Measurements from ENCODE around the gene ZNF277. TPM values are rescaled to one million over a fixed set of nuclear protein-coding genes. Genes with fewer than 3 reads are reported as not detected.
"Not testable (repeated sequence)": the region's sequence is repeated elsewhere in the genome, so short reads cannot be mapped to it uniquely, and the experiment has no call there.

ZNF277 gene
- total RNA-seq, 1 donor from 2014 or later = 19.0 TPM

DNA sequence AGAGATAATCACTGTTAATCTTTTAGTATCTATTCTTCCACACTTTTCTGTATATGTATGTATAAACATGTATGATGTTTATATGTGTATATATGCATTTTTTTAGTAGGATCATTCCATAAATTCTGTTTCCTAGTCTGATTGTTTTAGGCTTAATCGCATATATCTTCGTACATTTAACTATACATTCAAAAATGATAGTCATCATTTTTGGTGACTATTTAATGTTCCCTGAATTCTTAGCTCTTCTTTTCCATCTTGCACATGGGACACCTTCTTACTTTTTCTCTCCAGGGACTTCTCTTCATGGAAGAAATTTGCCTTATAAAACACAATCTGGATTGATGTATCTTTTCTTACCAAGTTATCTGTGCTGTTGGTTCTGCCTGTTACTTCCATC is 42.1 kb downstream of the ZNF277 start:
- DNase-seq (ENCODE audit: low read depth) = no peak
- TF ChIP-seq, protein P1, sequence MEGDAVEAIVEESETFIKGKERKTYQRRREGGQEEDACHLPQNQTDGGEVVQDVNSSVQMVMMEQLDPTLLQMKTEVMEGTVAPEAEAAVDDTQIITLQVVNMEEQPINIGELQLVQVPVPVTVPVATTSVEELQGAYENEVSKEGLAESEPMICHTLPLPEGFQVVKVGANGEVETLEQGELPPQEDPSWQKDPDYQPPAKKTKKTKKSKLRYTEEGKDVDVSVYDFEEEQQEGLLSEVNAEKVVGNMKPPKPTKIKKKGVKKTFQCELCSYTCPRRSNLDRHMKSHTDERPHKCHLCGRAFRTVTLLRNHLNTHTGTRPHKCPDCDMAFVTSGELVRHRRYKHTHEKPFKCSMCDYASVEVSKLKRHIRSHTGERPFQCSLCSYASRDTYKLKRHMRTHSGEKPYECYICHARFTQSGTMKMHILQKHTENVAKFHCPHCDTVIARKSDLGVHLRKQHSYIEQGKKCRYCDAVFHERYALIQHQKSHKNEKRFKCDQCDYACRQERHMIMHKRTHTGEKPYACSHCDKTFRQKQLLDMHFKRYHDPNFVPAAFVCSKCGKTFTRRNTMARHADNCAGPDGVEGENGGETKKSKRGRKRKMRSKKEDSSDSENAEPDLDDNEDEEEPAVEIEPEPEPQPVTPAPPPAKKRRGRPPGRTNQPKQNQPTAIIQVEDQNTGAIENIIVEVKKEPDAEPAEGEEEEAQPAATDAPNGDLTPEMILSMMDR (conservative IDR thresholded peaks at IDR 0.05; ENCODE audit: low read depth, low read length) = no peak

DNA sequence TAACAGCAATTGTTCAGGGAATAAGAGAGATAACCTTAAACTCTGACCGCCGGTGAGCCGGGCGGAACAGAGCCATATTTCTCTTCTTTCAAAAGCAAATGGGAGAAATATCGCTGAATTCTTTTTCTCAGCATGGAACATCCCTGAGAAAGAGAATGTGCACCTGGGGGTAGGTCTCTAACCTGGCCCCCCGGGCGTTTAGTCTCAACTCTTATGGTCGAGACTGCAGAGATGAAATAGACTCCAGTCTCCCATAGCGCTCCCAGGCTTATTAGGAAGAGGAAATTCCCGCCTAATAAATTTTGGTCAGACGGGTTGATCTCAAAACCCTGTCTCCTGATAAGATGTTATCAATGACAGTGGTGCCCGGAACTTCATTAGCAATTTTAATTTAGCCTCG is 43.5 kb downstream of the ZNF277 start:
- DNase-seq (ENCODE audit: low read depth); H3K4me3 ChIP-seq (ENCODE audit: low read depth, low read length): not testable (repeated sequence)

More for the DNA sequence above, 42.1 kb downstream of the ZNF277 start:
- no peak overlapping the region for H3K4me3 ChIP-seq (ENCODE audit: low read depth, low read length)

DNA sequence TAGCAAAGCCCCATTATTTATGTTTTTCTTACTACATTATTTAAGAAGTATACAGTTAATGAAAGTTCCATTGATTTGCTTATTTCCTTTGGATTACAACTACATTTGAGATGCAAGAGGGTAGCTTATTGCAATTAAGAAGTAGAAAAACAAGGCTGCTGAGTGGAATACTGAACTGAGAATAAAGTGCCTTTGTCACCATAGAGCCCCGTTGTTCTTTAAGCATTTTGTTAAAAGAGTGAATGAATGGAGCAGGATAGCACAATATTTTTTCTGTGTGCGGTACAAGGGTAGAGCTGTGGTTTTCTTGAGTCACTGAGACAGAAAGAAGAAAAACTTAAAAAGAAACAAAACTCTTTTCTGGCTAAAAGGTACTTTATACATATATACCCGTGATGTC is 45.6 kb downstream of the ZNF277 start:
- TF ChIP-seq, protein P1 (conservative IDR thresholded peaks at IDR 0.05; ENCODE audit: low read depth, low read length) = no peak

DNA sequence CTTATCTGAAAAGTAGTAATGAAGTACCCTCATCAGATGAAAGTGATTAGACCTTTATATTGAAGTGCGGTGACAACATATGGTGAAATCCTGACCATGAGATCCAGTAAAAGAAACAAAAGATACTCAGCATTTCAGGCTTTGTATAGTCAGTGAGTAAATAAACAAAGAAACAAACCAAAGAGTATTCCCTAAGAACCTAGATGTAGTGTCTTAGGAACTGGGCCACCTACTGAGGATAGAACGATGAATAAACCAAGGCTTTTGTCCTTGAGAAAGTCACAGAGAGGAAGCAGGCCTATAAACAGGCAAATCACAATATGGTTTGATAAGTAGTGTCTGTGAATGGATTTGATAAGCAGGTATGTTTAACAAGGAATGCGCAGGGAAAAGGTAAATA is 46.2 kb downstream of the ZNF277 start:
- no peak overlapping the region for H3K4me3 ChIP-seq (ENCODE audit: low read depth, low read length)
- DNase-seq (ENCODE audit: low read depth) = no peak
- TF ChIP-seq, protein P1 (conservative IDR thresholded peaks at IDR 0.05; ENCODE audit: low read depth, low read length) = no peak

More for the DNA sequence above, 45.6 kb downstream of the ZNF277 start:
- no peak for DNase-seq (ENCODE audit: low read depth)
- H3K4me3 ChIP-seq (ENCODE audit: low read depth, low read length) = no peak overlapping the region

DNA sequence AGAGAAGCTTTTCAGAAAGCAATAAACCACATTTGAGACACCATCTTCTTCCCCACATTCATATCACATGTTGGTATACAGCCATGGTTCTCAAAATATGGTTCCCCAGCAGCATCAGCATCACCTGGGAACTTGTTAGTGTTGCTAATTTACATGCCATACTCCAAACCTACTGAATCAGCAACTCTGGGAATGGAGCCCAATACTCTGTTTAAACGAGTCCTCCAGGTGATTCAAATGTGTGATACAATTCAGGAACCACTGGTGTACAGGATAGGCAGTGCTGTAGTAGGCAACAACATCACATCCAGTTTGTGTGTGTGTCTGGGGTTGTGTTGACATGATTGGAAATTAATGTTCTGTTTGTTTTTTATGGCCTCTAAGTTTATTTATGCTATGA is 47.7 kb downstream of the ZNF277 start:
- no peak for DNase-seq (ENCODE audit: low read depth)
- no peak overlapping the region for H3K4me3 ChIP-seq (ENCODE audit: low read depth, low read length)
- TF ChIP-seq, protein P1 (conservative IDR thresholded peaks at IDR 0.05; ENCODE audit: low read depth, low read length) = no peak

DNA sequence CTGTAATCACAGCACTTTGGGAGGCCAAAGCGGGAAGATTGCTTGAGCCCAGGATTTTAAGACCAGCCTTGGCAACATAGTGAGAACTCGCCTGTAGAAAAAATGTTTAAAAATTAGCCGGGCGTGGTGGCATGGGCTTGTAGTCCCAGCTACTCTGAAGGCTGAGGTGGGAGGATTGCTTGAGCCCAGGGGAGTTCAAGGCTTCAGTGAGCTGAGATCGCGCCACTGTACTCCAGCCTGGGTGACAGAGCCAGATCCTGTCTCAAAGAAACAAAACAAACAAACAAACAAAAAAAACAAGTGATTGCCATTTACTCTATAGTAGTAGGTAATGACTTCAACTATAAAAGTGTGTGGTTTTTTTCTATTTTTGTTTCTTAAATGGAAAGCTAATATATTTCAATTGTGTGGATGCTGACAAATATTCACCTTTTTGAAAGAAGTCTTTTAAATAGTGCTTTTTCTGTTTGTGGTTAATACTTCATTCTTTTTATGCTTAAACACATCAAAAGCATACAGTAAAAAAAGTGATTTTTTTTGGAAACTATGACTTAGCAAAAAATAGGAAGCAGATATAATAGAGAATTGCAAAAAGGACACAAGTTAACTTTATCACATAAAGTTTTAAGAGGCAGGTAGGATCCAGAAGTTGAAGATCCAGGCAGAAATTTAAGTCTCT is 48.4 kb downstream of the ZNF277 start:
- TF ChIP-seq, protein P1 (conservative IDR thresholded peaks at IDR 0.05; ENCODE audit: low read depth, low read length) = no peak
- no peak for DNase-seq (ENCODE audit: low read depth)
- no peak overlapping the region for H3K4me3 ChIP-seq (ENCODE audit: low read depth, low read length)

DNA sequence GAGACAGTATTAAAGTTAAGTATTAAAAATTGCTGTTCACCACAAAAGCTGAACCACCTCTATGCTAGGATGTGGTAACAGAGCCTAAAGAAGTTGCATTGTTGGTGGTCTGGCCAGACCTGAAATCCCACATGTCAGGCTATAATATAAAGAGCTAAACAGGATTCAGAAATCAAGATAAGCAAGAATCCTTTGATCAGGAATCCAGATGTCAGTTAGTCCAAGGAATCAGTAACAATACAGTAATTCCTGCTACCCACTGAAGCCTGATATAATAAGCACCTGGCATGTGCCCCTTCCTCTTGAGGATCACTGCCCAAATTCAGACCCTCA is 48.9 kb downstream of the ZNF277 start:
- TF ChIP-seq, protein P1 (conservative IDR thresholded peaks at IDR 0.05; ENCODE audit: low read depth, low read length) = no peak
- DNase-seq (ENCODE audit: low read depth) = no peak
- no peak overlapping the region for H3K4me3 ChIP-seq (ENCODE audit: low read depth, low read length)
